Measurements from ENCODE around the gene PTPRM.

The PTPRM gene

DNA sequence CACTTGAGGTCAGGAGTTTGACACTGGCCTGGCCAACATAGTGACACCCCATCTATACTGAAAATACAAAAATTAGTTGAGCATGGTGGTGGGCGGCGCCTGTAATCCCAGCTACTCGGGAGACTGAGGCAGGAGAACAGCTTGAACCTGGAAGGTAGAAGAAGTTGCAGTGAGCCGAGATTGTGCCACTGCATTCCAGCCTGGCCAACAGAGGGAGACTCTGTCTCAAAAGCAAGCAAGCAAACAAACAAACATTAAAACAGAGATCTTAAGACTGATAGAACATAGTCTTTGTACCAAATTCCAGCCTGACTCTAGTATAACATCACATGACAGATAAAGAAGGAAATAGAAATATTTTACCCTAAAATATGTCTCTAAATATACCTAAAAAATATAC, 168.1 kb downstream of the PTPRM start:
- no peaks in the 10 kb centered on the region for H3K36me3 ChIP-seq (ENCODE audit: control insufficient read depth in 2 of 2, insufficient read depth in 1 of 2, low read length in 2 of 2)
- CTCF ChIA-PET = interaction anchor here (0.7 to 1.2 kb wide), 2 partner anchors 9 to 654 kb away, joined by 3 to 4 read pairs; no protein-coding TSS in a partner anchor
- H3K9me3 ChIP-seq (ENCODE audit: control insufficient read depth, insufficient read depth, low read depth, low read length) = no peaks in the 10 kb centered on the region
- POLR2A ChIA-PET = no interaction called here
- no peak overlapping the region for H3K4me3 ChIP-seq (ENCODE audit: low read depth, low read length)
- no peaks in the 10 kb centered on the region; the same call in 1 of the 2 replicates for H3K4me1 ChIP-seq (ENCODE audit: control insufficient read depth, insufficient read depth, low read length)
- 0 out of 2 replicates have a peak, but pooled peaks have one; percentile 13 for TF ChIP-seq CTCF (tag by site-specific recombination; IDR thresholded peaks at IDR 0.05)
- TF ChIP-seq ZNF654 (tag by site-specific recombination; IDR thresholded peaks at IDR 0.05; ENCODE audit: low read depth) = 0 out of 2 replicates have a peak, but pooled peaks have one; percentile 7
- no peak for TF ChIP-seq ZNF792 (tag by site-specific recombination; IDR thresholded peaks at IDR 0.05)
- TF ChIP-seq ZNF549 (tag by site-specific recombination; IDR thresholded peaks at IDR 0.05) = no peak
- TF ChIP-seq ZBTB20 (tag by site-specific recombination; IDR thresholded peaks at IDR 0.05) = no peak
- TF ChIP-seq ZSCAN4 (tag by site-specific recombination; IDR thresholded peaks at IDR 0.05) = no peak
- no peak for TF ChIP-seq SCRT2 (tag by site-specific recombination; IDR thresholded peaks at IDR 0.05)
- no peak for TF ChIP-seq ZXDB (tag by site-specific recombination; IDR thresholded peaks at IDR 0.05)
- TF ChIP-seq, protein P1, sequence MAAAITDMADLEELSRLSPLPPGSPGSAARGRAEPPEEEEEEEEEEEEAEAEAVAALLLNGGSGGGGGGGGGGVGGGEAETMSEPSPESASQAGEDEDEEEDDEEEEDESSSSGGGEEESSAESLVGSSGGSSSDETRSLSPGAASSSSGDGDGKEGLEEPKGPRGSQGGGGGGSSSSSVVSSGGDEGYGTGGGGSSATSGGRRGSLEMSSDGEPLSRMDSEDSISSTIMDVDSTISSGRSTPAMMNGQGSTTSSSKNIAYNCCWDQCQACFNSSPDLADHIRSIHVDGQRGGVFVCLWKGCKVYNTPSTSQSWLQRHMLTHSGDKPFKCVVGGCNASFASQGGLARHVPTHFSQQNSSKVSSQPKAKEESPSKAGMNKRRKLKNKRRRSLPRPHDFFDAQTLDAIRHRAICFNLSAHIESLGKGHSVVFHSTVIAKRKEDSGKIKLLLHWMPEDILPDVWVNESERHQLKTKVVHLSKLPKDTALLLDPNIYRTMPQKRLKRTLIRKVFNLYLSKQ (tag by site-specific recombination; IDR thresholded peaks at IDR 0.05; ENCODE audit: borderline replicate concordance) = no peak
- no peak for TF ChIP-seq TCF7L2 (IDR thresholded peaks at IDR 0.05; ENCODE audit: borderline replicate concordance, low read depth, low read length)
- TF ChIP-seq ZNF37A (tag by site-specific recombination; IDR thresholded peaks at IDR 0.05) = no peak
- no peak overlapping the region for H3K27ac ChIP-seq (ENCODE audit: extremely low read depth, low read depth, low read length)

DNA sequence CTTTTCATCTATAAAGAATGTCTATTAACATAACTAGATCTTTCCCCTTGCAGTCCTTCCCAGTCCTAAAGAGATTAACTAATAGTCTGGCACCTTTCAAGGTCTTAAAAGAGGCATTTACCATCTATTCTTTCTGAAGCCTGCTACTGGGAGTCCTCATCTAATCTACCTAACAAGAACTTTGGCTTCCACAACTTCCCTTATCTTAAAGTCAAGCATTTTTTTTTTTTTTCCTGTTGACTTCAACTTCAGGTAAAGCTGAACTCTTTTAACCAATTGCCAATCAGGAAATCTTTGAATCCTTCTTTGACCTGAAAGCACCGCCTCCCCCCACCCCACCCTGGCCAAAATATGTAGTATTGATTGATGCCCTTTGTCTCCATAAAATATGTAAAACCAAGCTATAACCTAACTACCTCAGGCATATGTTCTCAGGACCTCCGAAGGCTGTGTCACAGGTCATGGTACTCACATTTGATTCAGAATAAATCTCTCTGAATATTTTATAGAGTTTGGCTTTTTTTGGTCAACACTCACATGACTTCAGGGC, 168.6 kb downstream of the PTPRM start:
- no peak overlapping the region for H3K4me3 ChIP-seq (ENCODE audit: low read depth, low read length)
- H3K27ac ChIP-seq (ENCODE audit: extremely low read depth, low read depth, low read length) = no peak overlapping the region
- no peaks in the 10 kb centered on the region for H3K36me3 ChIP-seq (ENCODE audit: control insufficient read depth in 2 of 2, insufficient read depth in 1 of 2, low read length in 2 of 2)
- no peaks in the 10 kb centered on the region; the same call in 1 of the 2 replicates for H3K4me1 ChIP-seq (ENCODE audit: control insufficient read depth, insufficient read depth, low read length)
- no peak for TF ChIP-seq ZNF777 (tag by site-specific recombination; IDR thresholded peaks at IDR 0.05; ENCODE audit: borderline replicate concordance)
- TF ChIP-seq, protein P1 (tag by site-specific recombination; IDR thresholded peaks at IDR 0.05; ENCODE audit: borderline replicate concordance) = no peak
- no peak for TF ChIP-seq SP7 (tag by site-specific recombination; IDR thresholded peaks at IDR 0.05)
- TF ChIP-seq ZNF26 (tag by site-specific recombination; IDR thresholded peaks at IDR 0.05) = no peak
- TF ChIP-seq ZNF239 (tag by site-specific recombination; IDR thresholded peaks at IDR 0.05) = no peak
- no peak for TF ChIP-seq BCL11B (tag by site-specific recombination; IDR thresholded peaks at IDR 0.05; ENCODE audit: low read depth)
- no peak for TF ChIP-seq ATF2 (tag by site-specific recombination; IDR thresholded peaks at IDR 0.05; ENCODE audit: low read depth)
- no peak for TF ChIP-seq ZNF169 (tag by site-specific recombination; IDR thresholded peaks at IDR 0.05)
- TF ChIP-seq PATZ1 (tag by site-specific recombination; IDR thresholded peaks at IDR 0.05) = no peak
- no peak for TF ChIP-seq ZNF341 (tag by site-specific recombination; IDR thresholded peaks at IDR 0.05; ENCODE audit: low read depth)
- TF ChIP-seq ZNF837 (tag by site-specific recombination; IDR thresholded peaks at IDR 0.05) = no peak
- TF ChIP-seq ZBTB7A (tag by site-specific recombination; IDR thresholded peaks at IDR 0.05; ENCODE audit: low read depth) = no peak
- TF ChIP-seq RBAK (tag by site-specific recombination; IDR thresholded peaks at IDR 0.05) = no peak
- CTCF ChIA-PET = interaction anchor here (0.7 to 1.2 kb wide), 4 partner anchors 46 to 654 kb away, joined by 3 to 4 read pairs (median 4); no protein-coding TSS in a partner anchor
- POLR2A ChIA-PET = no interaction called here
- H3K9me3 ChIP-seq (ENCODE audit: control insufficient read depth, insufficient read depth, low read depth, low read length) = no peaks in the 10 kb centered on the region

Measured in HEK293 (cell line).